Stimulated activated CD8-positive, alpha-beta memory T cell treated with anti-CD3 and anti-CD28 coated beads, Interleukin-7, amount 100 ng/mL, for 48 hours (primary cell): ENCODE results near the gene KIF26B.

Experiments
- DNase-seq, 2 donors: peaks; one replicate each; pipeline ENCODE4 v3.0.0-alpha.2; 2020; ENCODE audit warnings: low read depth in 1 of 2; ENCODE audit errors: extremely low read depth in 1 of 2

KIF26B gene

GRCh38 chr1:245168906-245169305 lies 14.1 kb downstream of the KIF26B start:
- no peak for DNase-seq

- DNase-seq = no peak
Measured at GRCh38 chr1:245169376-245169775, 14.6 kb downstream of the KIF26B start.

GRCh38 chr1:245172026-245172425 lies 17.2 kb downstream of the KIF26B start:
- no peak for DNase-seq

GRCh38 chr1:245172829-245173228 lies 18.0 kb downstream of the KIF26B start:
- DNase-seq = no peak

- DNase-seq = no peak
Measured at GRCh38 chr1:245173446-245174211, 18.8 kb downstream of the KIF26B start.

GRCh38 chr1:245177071-245177900 lies 22.5 kb downstream of the KIF26B start:
- DNase-seq = no peak

GRCh38 chr1:245179706-245180105 lies 24.9 kb downstream of the KIF26B start:
- no peak for DNase-seq

- DNase-seq = no peak
Measured at GRCh38 chr1:245180496-245181157, 25.8 kb downstream of the KIF26B start.

GRCh38 chr1:245181158-245181517 lies 26.4 kb downstream of the KIF26B start:
- DNase-seq = no peak

GRCh38 chr1:245182028-245182427 lies 27.2 kb downstream of the KIF26B start:
- no peak for DNase-seq

GRCh38 chr1:245183429-245183828 lies 28.6 kb downstream of the KIF26B start:
- DNase-seq = no peak

- no peak for DNase-seq
Measured at GRCh38 chr1:245184779-245185178, 30.0 kb downstream of the KIF26B start.

- no peak for DNase-seq
Measured at GRCh38 chr1:245188403-245188802, 33.6 kb downstream of the KIF26B start.

- DNase-seq = no peak
Measured at GRCh38 chr1:245195398-245195797, 40.6 kb downstream of the KIF26B start.

GRCh38 chr1:245197121-245197520 lies 42.3 kb downstream of the KIF26B start:
- DNase-seq = no peak

- no peak for DNase-seq
Measured at GRCh38 chr1:245197911-245198379, 43.2 kb downstream of the KIF26B start.

GRCh38 chr1:245198748-245199516 lies 44.1 kb downstream of the KIF26B start:
- DNase-seq = no peak

- DNase-seq = no peak
Measured at GRCh38 chr1:245200146-245200545, 45.4 kb downstream of the KIF26B start.

- no peak for DNase-seq
Measured at GRCh38 chr1:245201201-245201600, 46.4 kb downstream of the KIF26B start.

- DNase-seq = no peak
Measured at GRCh38 chr1:245201827-245202226, 47.0 kb downstream of the KIF26B start.

- DNase-seq = no peak
Measured at GRCh38 chr1:245205396-245205795, 50.6 kb downstream of the KIF26B start.
